Activated T-cell treated with anti-CD3 and anti-CD28 coated beads, Interleukin-2, amount 50 U/mL, for 4 hours (primary cell): ENCODE data around the gene MEIS2. TPM values are rescaled to one million over a fixed set of nuclear protein-coding genes. Genes with fewer than 3 reads are reported as not detected.

Experiments
- ATAC-seq, 2 donors: fragments of 200-7000 bp; cut with Tn5 transposase; one replicate each; pipeline ENCODE4 v1.10.0; 2021
- DNase-seq: peaks from one replicate; pipeline ENCODE4 v3.0.0-alpha.2; 2020
- H3K27me3 Mint-ChIP-seq: one replicate; pipeline ENCODE4 v1.8.0; 2021; ENCODE audit warnings: low read depth, mixed read lengths
- H3K36me3 Mint-ChIP-seq: one replicate; pipeline ENCODE4 v1.8.0; 2022; ENCODE audit warnings: mixed read lengths; ENCODE audit not compliant: insufficient read depth
- H3K4me1 Mint-ChIP-seq: one replicate; pipeline ENCODE4 v1.8.0; 2021; ENCODE audit warnings: low read depth, mixed read lengths
- H3K4me3 Mint-ChIP-seq: one replicate; pipeline ENCODE4 v1.8.0; 2021; ENCODE audit warnings: mild to moderate bottlenecking, moderate library complexity, mixed read lengths
- H3K9me3 Mint-ChIP-seq: one replicate; pipeline ENCODE4 v1.8.0; 2021; ENCODE audit warnings: mixed read lengths
- total RNA-seq, 3 donors: library from RNA; stranded (reverse); gene quantifications; one replicate each; pipeline ENCODE4 v1.2.1, GENCODE V29; 2021

Gene MEIS2
- total RNA-seq, 3 donors from 2014 or later, result 0.20 TPM; not detected in 2

DNA sequence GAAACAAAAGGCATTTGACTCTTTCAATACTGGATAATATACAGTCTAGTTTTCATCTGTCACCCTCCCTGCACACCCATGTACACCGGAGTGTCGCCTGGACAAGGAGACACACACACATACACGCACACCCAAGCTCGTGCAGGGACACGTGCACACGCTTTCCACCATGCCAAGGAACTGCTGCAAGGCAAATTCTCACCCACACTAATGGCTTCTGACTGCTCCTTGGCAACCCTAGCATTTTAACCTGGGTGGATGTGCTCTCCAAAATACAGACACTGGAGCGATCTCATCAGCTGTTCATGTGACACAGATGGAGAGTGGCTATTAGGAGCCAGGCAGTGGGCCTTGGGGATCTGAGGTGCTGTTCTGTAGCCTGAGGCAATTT lies 61.6 kb downstream of the MEIS2 start:
- Mint-ChIP-seq H3K9me3 (no peaks in the 10 kb centered on the region), H3K4me1 (no peaks in the 10 kb centered on the region), H3K36me3 (no peaks in the 10 kb centered on the region), H3K27me3 (peaks cover 2% of the 10 kb centered on the region), H3K4me3 (no peak overlapping the region)
- ATAC-seq, result no peak
- DNase-seq, result no peak

DNA sequence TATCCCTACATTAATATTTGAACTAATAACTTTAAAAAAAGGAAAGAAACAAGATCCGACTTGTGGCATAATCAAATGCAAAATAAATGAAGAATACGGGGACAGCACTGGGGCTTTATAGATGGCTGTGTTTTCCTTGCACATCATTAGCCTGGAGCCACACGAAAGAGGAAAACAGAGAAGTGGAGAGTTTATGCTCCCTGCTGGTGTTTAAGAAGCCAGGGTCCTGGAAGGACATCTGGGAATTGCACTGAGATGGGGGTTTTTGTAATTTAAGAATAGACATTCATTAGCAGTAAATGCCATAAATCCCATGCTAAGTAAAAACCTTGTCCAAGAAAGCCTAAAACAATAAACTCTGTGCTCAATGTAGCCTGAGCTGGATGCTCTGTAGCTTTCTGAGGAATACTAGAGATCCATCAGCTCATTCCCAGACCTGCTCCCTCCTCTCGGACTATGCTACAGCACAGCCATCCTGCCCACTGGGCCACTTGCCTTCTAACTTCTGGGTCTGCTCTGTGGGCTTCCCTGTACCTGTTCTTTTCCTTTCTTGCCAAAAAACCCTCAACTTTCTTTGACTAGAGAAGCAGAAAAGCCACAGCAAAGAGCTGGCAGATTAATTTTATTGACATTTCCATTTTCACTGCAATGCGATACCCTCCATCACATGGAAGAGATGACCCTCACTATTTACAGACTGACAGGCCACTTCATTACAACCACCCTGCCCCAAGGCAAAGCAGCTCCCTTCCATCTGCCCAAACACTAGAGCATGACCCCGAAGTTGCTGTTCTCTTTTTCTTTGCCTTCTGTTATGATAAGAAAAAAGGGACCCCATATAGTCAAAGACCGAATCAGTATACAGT lies 62.3 kb downstream of the MEIS2 start:
- ATAC-seq, result no peak
- no peaks in the 10 kb centered on the region for H3K9me3 Mint-ChIP-seq

DNA sequence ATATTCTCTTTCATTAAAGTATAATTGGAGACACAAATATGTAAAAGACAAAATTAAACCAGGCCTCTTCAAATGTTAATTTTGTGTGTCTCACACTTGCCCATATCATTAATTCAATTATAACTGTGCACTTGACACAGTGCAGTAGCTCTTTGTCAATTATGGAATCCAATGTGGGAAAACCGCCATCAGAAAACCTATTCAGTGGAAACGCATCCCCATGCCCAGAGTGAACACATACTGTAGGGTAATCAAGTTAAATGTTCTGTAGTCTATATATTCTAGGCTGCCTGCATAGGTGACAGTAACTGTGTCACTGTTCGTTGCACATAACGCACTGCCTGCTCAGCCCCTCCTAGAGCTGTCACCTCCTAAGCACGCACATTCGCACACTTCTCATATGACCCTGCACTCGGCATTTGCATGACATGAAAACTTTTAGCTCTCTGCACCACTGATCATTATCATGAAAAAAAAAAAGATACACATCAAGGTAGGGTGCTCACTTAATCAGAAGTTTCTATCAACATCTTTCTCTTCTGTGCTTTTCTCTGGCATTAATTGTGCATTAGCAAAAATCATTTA lies 63.2 kb downstream of the MEIS2 start:
- no peak for DNase-seq
- no peaks in the 10 kb centered on the region for H3K36me3 Mint-ChIP-seq
- peaks cover 2% of the 10 kb centered on the region for H3K27me3 Mint-ChIP-seq
- no peaks in the 10 kb centered on the region for H3K4me1 Mint-ChIP-seq
- ATAC-seq, result no peak
- H3K4me3 Mint-ChIP-seq, result no peak overlapping the region
- H3K9me3 Mint-ChIP-seq, result no peaks in the 10 kb centered on the region

More for the DNA sequence above, 62.3 kb downstream of the MEIS2 start:
- Mint-ChIP-seq H3K4me1 (no peaks in the 10 kb centered on the region), H3K36me3 (no peaks in the 10 kb centered on the region), H3K27me3 (peaks cover 2% of the 10 kb centered on the region), H3K4me3 (no peak overlapping the region)
- no peak for DNase-seq

DNA sequence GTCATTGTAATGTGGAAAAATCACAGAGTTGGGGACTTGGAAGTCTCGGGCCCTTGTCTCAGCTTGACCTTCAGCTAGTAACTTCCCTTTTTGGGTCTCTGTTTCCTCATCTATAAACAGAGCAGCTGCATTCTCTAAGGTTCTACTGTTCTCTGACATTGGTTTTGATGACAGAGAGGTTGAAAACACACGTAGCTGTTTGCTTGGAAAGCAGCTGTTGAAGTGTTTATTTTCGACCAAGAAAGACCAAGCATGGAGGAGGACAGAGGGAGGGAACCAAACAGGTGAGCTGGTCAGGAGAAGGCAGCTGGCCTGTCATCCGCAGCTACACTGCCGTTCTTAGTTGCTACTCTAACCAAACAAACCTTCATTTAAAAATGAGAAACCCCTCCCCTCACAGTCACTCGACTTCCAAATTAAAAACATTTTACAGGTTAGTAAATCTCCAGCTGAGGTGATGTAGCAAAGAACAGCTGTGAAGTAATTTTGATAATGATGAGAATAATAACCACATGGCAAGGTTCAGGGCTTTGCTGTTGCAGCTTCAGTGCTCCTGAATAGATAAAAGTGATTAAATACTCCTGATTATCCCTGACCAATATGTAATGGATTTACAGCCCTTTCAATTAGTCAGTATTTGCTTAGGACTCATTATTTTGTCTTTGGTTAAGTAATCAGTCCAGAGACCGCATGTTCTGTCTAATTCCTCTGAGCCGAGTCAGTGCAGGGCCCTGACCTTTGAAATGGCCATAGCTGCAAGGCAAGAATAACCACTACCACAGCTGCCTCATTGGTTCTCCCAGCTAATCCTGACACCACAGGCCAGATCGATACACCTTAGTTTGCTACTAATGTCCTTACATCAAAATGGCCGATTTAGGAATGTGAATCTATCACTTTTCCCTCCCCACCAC lies 65.3 kb downstream of the MEIS2 start:
- DNase-seq (no peak), ATAC-seq (no peak)
- Mint-ChIP-seq H3K4me3 (no peak overlapping the region), H3K4me1 (no peaks in the 10 kb centered on the region), H3K9me3 (no peaks in the 10 kb centered on the region), H3K27me3 (no peaks in the 10 kb centered on the region), H3K36me3 (no peaks in the 10 kb centered on the region)

DNA sequence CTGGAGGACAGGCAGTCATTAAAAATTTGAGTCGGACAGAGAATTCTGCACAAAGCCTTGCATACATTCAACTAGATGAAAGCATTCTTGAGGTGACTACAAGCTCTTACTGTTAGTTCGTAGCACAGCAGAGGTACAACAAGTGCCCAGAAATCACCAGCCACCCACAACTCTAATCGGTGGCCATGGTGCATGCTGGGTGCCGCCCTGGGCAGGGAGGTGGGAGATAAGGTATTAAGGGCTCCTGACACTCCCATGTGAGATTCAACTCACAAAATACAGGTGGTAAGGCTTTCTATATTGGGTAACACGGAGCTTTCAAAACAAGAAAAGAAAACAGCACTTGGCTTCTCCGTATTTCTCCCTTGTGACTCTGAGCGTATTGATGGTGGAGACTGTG lies 66.0 kb downstream of the MEIS2 start:
- no peaks in the 10 kb centered on the region for H3K36me3 Mint-ChIP-seq
- ATAC-seq, result no peak

DNA sequence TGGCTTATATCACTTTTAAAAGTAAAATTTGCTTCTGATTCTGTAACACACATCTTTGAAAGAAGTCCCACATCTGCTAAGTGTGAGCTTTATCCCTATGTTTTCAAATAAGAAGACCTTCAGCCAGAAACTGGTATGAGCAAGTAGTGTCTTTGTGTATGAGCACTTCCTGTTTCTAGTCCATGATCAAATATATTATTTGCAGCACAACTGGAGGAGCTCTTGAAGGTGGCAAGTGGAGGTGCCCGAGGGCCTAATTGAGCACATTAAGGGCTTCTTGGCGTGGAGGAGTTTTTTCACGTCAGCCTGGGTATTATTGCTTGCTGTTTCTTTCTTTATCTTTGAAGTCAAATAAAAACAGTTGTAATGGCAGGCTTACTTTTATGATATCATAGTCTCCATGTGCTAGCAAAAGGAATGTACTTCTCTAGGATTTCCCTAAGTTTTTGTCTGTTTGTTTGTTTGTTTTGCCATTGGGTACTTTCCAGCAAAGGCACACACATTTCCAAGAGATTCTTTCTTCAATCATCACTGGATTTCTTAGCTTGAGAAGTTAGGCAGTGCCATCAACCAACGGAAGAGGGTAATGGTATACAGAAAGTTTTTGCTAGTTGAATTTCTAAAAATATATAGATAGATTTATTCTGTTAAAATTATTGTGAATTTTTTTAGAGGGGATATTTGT lies 68.1 kb downstream of the MEIS2 start:
- DNase-seq, result no peak
- no peak for ATAC-seq
- H3K4me3 Mint-ChIP-seq, result no peak overlapping the region
- H3K36me3 Mint-ChIP-seq, result no peaks in the 10 kb centered on the region
- no peaks in the 10 kb centered on the region for H3K4me1 Mint-ChIP-seq
- no peaks in the 10 kb centered on the region for H3K9me3 Mint-ChIP-seq
- peaks cover 2% of the 10 kb centered on the region for H3K27me3 Mint-ChIP-seq

More for the DNA sequence above, 66.0 kb downstream of the MEIS2 start:
- Mint-ChIP-seq H3K4me1 (no peaks in the 10 kb centered on the region), H3K9me3 (no peaks in the 10 kb centered on the region), H3K27me3 (peaks cover 2% of the 10 kb centered on the region), H3K4me3 (no peak overlapping the region)
- DNase-seq, result no peak

DNA sequence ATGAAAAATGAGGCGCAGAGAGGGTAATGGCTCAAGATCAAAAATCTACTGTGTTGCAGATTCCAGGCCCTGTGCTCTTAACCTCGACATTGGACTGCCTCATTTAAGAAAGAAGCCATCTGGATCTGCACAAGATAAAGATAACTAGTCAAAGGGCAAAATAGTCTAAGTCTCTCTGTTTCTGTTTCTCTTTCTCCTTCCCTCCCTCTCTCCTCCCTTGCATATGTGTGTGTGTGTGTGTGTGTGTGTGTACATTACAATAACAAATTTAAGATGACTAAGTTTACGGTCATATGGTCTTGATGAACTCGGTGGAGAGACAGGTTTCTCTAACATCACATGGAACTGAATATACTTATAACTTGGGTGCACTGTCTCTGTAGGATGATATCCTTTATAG lies 69.2 kb downstream of the MEIS2 start:
- Mint-ChIP-seq H3K4me1 (no peaks in the 10 kb centered on the region), H3K27me3 (peaks cover 2% of the 10 kb centered on the region), H3K4me3 (no peak overlapping the region), H3K36me3 (no peaks in the 10 kb centered on the region), H3K9me3 (no peaks in the 10 kb centered on the region)
- ATAC-seq (no peak), DNase-seq (no peak)

DNA sequence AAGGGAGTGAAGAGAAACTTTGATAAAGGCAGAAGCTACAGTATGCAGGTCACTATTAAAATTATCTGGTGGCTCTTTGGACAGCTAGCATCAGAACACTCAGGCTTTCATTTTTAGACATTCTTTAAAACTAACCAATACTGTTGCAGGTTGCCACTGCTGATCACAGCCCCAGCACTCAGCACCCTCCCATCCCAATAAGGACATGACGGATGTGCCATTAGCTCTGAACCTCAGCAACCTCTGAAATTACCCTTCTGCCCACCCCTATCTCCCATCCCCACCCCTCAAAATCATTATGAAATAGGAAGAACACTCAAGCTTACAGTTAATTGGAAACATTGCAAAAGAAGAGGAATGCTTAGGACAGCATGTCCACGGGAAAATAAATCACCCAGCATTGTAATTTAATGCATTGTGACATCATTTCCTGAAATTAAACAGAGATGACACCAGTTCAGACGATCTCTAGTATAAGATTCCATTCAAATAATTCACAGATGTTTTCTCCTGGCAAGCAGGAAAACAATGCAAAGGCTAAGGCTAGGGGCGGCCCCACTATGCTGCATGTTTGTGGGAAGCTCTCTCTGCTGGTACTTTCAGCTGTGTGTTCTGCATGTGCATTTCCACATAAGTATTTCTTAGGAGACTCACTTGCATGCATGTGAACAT lies 71.6 kb downstream of the MEIS2 start:
- H3K4me1 Mint-ChIP-seq, result no peaks in the 10 kb centered on the region
- H3K27me3 Mint-ChIP-seq, result peaks cover 2% of the 10 kb centered on the region
- ATAC-seq, result no peak

DNA sequence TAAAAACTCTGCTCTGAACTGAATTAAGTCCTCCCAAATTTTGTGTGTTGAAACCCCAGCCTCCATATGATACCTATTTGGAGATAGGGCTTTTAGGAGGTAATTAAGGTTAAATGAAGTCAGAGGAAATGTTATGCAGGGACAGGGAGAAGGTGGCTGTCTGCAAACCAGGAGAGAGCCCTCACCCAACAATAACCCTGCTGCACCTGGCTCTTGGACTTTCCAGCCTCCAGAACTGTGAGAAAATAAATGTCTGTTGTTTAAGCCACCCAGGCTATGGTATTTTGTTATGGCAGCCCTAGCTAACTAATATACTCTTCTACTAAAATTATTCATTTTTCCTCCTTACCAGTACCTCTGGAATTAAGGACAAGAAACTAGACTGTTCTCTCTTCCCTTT lies 79.5 kb downstream of the MEIS2 start:
- DNase-seq (no peak), ATAC-seq (no peak)
- no peaks in the 10 kb centered on the region for H3K27me3 Mint-ChIP-seq
- H3K4me1 Mint-ChIP-seq, result no peaks in the 10 kb centered on the region
- no peaks in the 10 kb centered on the region for H3K36me3 Mint-ChIP-seq
- H3K4me3 Mint-ChIP-seq, result no peak overlapping the region
- H3K9me3 Mint-ChIP-seq, result peaks cover 3% of the 10 kb centered on the region

More for the DNA sequence above, 71.6 kb downstream of the MEIS2 start:
- H3K9me3 Mint-ChIP-seq, result no peaks in the 10 kb centered on the region
- DNase-seq, result no peak
- no peaks in the 10 kb centered on the region for H3K36me3 Mint-ChIP-seq
- H3K4me3 Mint-ChIP-seq, result no peak overlapping the region

DNA sequence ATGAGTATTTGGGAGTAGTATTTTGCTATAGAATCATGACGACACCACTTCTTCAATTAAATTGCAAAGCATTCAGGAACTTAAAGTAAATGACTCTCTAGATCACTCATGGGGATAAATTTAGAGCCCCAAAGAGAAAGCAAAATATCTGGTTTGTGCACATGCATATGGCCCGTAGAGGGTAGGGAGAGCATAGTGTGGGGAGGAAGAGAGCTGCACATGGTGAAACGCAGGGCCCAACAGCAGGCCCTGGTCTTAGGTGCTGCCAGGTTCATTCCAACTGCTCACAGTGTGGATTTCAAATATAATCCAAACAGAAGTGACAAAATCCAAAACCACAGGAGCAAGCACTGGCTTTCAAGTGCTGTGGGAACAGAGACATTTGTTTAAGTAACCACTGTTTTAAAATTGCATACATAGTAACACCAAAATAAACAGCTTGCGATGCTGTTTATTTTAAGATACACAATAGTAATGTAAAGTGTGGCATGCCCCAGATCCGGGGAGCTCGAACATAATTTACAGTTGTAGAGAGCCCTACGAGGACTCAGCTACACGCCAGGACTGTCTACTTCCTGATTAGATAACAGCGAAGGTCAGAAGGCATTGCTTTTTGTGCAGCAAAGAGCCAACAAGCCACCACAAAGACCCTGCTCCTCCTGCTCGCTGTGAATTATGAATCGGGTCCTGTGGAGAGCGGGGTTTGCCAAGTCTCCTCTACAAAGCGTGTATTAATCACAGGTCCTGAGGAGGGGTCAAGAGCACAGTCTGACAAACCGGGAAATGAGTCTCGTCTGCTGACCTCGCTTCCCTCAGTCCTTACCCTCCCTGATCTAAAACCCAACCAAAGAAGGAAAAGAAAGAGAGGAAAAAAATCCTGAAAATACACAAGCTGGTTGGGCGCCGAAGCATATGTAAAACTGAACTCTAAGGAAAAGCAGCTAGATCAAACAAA lies 80.6 kb downstream of the MEIS2 start:
- DNase-seq (no peak), ATAC-seq (no peak)
- no peak overlapping the region for H3K4me3 Mint-ChIP-seq
- H3K9me3 Mint-ChIP-seq, result peaks cover 3% of the 10 kb centered on the region
- no peaks in the 10 kb centered on the region for H3K4me1 Mint-ChIP-seq
- H3K36me3 Mint-ChIP-seq, result no peaks in the 10 kb centered on the region
- no peaks in the 10 kb centered on the region for H3K27me3 Mint-ChIP-seq

DNA sequence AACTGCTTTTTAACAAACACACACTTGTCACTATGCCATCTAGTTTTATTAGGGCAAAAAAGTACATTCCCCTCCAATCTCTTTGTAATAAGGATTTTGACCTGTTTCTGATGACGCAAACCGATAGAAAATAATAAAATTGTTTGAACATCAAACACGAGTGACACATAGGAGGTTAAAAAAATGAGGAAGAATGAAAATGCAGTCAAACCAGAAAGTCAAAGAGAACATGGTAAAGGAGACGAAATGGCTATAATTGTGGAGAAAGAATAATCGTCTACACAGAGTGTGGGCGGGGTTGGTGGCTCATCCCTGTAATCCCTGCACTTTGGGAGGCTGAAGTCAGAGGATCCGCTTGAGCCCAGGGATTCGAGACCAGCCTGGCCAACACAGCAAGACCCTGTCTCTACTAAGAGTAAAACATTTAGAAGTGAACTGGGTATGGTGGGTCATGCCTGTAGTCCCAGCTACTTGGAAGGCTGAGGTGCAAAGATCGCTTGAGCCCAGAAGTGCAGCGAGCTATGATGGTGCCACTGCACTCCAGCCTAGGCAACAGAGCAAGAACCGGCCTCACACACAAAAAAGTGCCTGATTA lies 83.2 kb downstream of the MEIS2 start:
- H3K36me3 Mint-ChIP-seq, result no peaks in the 10 kb centered on the region
- no peak for DNase-seq
- ATAC-seq, result no peak
- H3K27me3 Mint-ChIP-seq, result no peaks in the 10 kb centered on the region
- H3K4me1 Mint-ChIP-seq, result no peaks in the 10 kb centered on the region
- peaks cover 3% of the 10 kb centered on the region for H3K9me3 Mint-ChIP-seq
- H3K4me3 Mint-ChIP-seq, result no peak overlapping the region

DNA sequence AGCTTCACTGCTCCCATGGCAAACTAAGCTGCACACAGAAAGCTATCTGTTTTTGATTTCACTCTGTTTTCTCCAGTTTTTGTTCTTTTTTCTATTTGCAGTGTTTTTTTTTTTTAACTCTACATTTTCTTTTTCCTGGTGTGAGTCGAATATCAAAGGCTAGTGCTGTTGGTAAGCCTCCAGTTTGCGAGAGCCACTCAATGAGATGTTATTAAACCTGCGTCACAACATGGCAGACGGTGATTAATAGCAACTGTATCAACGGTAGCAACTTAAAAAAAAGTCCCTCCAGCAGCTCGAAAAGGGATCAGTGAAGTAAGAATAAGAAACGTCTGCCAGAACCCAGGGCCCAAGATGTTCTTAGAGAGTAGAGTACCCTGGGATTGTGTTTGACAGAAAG lies 84.1 kb downstream of the MEIS2 start:
- H3K27me3 Mint-ChIP-seq, result no peaks in the 10 kb centered on the region
- ATAC-seq (no peak), DNase-seq (no peak)
- H3K4me3 Mint-ChIP-seq, result no peak overlapping the region
- peaks cover 2% of the 10 kb centered on the region for H3K9me3 Mint-ChIP-seq
- no peaks in the 10 kb centered on the region for H3K36me3 Mint-ChIP-seq
- H3K4me1 Mint-ChIP-seq, result no peaks in the 10 kb centered on the region
